GM21423 (cell line): Measurements from ENCODE around the gene PTPRK.

Experiments
- ATAC-seq: cut with Tn5 transposase; IDR thresholded peaks from one replicate; pipeline ENCODE4 v1.9.1; 2021; ENCODE audit warnings: mild to moderate bottlenecking, moderate library complexity; ENCODE audit not compliant: unreplicated experiment

PTPRK gene

DNA sequence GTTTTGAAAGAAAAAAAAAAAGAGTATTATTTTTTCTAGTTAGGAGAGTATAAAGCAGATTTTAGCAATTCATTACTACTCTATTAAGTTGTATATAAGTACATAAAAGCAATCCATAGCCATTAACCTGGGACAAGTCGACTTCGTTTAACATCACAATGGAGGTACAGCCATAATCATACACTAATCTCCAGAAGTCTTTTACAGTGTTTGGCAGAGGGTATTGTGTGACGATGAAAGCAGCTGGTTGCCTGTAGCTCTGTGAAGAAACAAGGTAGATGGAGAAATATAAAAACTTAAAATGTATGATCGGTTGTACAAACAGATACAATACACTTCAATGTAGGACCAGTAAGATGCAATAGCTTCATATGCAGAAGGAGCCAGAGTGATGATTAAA is 543.6 kb downstream of the PTPRK start:
- no peak for ATAC-seq

DNA sequence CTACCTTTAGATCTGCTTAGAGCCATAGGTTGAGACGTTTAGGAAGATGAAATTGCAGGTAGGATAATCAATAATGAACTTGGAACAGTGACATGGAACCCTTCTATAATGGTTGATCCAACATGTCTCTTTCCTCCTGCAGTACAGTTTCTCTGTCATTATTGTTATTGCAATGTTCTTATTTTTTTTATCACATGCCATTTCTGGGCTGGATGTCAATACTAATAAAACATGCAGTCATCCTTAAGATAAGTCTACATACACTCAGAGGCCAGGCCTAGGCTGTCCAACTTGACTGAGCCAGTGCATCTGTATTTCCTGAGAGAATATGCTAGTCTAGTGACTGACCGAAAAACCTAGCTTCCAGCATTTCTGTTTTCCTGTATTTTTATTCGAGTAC is 544.3 kb downstream of the PTPRK start:
- ATAC-seq: no peak

DNA sequence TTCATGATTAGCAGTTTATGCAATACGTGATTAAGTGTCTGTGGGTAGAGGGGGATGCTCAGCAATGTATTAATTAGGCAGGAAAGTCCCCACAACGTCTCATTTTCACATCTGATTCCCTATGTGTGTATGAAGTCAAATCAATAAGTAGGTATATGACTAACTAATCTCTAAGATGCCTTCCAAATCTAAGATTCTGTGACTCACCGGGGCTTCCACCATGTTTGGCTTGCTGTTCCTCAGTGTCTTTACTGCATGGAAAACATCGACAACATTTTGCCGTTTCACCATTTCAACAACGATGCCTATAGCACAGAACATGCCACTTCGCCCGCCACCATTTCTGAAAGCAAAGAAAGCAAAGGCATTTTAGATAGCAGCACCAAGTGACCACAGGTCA is 547.6 kb downstream of the PTPRK start:
- no peak for ATAC-seq

DNA sequence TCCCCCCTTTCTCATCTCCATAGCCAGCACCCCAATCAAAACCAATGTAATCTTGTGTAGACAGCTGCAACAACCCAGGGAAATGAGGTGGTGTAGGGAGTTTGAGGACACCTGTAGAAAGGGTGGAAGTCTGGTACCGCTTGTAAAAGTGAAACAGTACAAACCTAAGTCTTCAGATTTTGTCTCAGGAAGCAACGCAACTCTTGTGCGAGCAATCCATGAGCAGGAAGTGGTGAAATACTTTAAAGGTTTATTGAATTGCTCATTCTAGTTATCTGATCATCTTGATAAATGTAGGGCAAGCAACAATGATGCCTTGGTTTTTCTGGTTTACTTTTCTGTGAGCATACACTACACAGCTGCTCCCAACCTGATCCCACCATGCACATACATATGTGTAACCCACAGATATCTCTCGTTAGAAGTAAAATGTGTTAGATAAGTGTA is 548.4 kb downstream of the PTPRK start:
- ATAC-seq: no peak

DNA sequence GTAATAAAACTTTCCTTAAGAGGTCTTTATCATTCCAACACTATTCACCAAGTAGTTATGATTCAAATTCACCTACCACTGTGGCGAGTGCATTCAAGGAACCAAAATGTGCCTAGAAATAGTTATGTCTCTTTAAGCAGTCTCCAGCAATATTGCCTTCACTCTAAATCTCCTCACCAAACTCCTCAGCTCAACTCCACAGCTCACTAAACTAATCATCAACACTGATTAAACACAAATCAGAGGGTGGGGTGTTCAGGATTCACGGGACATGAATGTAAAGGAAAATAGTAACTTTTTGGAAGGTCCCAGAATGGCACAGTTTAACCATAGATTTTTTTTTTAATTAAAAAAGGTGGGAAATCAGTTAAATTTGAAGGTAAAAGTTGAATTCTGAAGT is 549.0 kb downstream of the PTPRK start:
- no peak for ATAC-seq

DNA sequence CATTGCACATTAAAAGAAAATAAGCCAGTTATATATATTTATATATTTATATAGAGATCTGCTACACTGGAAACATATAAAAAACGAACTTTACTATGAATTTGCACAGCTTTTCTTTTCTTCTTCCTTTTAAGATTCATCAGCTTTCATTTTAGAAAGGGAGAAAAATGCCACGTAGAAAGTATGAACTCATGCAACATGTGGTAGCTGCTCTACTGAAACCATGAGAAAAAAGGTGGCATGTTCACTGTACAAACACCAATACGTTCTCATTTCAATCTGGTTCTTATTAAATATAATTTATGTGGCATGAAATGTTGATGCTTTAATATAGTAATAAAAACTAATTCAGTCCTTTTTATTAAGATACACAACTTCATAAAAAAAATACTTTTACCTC is 550.7 kb downstream of the PTPRK start:
- no peak for ATAC-seq

DNA sequence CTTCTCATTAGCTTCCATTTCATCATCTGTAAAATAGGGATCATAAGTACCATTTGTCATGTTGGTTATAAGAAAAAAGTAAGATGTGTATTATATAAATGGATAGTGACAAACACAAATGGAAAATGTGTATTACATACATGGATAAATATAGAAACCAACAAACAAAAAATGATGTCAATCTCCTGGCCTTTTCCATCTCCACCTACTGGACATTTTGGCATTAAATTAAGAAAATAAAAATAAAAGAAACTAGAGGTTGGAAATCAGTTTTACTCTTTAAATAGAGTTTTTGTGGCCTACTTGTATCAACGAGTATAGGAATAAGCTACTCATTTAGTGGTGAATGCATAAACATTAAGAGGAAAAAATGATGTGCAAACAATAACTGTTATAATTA is 552.0 kb downstream of the PTPRK start:
- ATAC-seq: no peak

DNA sequence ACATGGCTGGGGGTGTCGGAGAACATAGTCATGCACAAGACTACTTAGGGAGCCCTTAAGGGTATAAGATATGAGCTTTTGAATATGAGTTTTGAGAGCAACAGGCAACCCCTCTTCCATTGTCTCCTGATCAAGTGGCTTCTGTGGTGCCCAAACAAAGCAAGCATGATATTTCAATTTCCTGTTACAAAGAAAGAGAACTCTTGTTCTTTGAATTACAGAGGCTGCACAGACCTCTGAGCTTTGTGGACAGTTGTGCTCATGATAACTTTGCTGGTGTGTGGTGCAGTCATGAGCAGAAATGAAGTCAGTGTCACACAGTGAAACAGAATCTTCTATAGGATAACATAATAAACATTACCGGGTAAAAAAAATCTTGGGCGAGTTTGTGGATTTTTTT is 552.7 kb downstream of the PTPRK start:
- ATAC-seq: no peak

DNA sequence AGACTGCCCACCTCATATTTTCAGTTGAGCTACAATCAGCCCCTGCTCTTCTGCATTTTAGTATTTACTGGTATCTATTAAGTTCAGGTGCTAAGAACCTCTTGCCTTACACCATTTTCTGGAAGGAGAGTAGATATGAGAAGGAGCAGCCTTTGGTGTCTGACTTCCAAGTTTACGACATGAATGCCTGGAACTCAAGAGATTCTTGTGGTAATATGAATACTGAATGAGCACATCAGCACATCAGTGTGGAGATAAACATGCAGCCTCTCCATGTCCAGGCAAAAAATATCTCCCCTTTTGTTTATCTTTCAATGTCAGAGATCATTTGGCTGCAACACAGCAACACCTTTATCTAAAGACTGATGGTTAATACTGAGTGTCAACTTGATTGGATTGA is 553.8 kb downstream of the PTPRK start:
- no peak for ATAC-seq

DNA sequence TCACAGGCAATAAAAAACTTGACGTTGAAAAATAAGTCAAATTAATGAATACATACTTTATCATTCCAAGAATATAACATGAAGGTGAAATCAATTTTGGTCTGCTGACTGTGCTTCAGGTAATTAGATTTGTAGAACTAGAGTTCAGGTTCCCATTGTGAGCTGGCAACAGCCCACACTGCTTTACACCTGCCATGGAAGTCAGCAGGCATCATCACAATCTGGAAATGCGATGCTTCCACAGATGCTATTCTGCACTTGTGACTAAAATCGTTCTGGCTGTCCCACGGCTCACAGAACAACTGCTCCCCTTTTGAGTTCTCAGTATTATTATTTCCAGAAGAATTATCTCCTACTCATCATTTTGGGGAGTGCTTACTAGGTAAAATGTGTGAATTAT is 556.9 kb downstream of the PTPRK start:
- no peak for ATAC-seq

DNA sequence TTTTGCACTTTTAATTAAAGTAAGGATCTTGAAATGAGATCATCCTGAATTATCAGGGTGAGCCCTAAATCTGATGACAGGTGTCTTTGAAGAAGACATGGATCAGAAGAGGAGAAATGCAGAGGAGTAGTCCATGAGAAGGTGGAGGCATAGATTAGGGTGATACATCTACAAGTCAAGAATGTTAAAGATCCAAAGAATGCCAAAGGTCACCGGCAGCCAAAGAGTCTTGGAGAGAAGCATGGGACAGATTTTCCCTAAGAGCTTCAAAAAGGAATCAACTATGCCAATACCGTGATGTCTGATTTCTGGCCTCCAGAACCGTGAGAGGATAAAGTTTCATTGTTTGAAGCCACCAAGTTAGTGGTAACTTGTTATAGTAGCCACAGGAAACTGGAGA is 560.5 kb downstream of the PTPRK start:
- no peak for ATAC-seq

DNA sequence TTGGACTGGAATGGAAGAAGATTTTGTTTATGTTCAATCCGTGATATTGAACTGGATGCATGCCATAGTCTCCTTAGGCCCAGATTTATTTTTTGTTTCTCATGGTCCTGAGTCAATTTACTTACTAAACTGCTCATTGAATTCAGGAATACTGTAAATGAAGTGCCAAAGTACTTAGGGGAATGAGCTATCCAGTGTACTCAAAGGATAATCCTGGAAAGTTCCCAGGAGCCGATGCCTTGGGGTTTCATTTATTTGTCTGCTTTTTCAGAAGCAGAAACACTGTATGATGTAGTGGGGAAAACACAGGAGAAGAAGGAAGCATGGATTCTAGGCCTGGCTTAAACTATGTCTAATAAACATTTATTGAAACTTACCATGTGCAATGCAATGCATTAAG is 563.4 kb downstream of the PTPRK start:
- ATAC-seq: no peak

DNA sequence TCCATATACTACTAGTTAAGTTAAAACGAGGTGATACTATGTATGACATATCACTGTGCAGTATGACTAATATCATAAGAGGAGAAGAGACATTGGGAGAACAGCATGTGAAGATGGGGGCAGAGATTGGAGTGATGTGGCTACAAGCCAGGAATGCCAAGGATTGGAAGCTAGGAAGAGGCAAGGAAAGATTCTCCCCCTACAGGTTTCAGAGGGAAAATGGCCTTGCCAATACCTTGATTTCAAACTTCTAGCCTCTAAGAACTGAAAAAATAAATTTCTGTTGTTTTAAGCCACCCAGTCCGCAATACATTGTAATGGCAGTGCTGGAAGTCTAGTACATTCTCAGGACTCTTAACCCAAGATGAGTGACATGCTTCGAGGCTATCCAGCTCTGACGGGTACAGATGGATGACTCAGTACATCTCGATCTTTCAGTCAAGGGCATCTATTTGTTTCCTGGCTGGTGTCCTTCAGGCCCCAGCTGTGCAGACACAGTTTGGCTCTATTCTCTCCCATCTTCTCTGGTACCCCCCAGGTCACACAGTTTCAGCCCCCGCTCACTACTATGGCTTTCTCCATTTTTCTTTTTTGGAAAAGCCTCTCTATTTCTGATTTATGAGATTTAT is 564.0 kb downstream of the PTPRK start:
- ATAC-seq: no peak

DNA sequence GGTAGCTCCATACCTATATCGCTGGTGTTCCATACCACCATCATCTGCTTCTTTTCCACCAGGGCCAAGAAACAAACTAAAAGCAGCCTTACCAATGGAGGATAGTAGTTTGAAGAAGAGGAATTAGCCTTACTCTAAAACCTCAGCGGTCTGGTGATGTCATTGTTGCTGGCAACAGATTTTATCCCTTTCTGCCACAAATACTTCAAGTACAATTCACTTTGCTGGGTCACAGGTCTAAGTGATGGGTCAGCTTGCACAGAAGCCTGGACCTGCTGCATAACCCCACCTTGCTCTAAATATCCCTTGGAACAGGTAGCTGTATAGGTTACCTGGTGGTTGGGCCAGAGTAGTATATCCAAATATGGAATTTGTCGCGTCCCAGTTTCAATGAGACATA is 566.3 kb downstream of the PTPRK start:
- ATAC-seq: no peak

DNA sequence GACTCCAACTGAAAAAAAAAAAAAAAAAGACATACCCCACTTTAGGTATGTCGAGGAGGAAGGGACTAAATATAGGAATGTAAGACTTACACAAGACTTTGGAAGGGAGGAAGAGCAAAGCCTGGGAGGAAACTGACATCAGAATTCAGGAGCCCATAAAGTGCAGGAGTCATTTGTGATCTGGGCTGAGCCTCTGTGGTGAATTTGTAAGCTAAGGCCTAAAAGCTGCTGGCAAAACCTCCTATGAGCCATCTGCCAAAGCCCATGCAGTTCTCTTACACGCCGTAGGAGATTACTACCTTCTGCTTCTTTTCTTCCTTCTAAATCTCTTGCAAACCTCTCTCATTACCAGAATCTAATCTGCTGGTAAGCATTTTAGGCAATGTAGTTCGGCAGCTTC is 567.6 kb downstream of the PTPRK start:
- no peak for ATAC-seq

DNA sequence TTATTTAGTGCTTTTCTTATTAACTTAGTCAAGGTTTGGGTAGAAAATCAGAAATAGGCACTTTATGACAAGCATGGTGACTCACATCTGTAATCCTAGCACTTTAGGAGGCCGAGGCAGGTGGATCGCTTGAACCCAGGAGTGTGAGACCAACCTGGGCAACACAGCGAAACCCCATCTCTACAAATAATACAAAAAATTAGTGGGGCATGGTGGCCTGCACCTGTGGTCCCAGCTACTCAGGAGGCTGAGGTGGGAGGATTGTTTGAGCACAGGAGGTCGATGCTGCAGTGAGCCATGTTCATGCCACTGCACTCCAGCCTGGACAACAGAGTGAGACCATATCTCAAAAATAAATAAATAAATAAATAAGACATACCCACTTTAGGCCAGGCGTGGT is 568.2 kb downstream of the PTPRK start:
- ATAC-seq: no peak

DNA sequence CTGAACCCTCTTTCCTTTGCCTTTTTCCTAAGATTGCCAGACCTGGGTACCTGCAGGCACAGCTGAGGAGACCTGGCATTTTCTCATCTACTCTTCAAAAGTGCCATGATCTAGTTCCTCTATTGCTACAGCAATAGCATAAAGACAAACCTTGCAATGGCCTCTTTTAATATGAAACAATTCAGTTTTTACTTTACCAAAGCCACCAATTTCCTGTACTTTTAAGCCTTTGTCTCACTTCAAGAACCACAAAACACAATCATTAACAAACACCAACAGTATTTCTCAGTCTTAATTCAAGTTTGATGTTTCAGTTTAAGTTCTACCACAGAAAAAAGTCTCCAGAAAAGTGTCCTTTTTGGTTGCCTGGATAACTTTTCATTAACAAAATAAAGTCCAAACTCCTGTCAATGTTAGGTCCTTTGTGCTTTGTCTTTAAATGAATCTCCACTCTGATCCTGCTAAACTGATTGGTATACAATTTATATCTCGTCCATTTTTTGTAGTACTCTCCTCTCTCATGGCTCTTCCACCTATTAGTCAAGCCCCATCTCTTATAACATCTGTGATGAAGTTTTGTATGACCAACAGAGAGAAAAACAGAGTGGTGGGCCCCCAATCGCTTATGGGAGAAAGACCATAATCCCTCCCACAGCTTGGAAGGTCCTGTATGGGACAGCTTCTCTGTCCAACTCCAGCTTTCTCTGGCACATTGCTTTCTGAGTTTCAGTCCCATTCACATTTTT is 569.1 kb downstream of the PTPRK start:
- peak; percentile 88 for ATAC-seq

DNA sequence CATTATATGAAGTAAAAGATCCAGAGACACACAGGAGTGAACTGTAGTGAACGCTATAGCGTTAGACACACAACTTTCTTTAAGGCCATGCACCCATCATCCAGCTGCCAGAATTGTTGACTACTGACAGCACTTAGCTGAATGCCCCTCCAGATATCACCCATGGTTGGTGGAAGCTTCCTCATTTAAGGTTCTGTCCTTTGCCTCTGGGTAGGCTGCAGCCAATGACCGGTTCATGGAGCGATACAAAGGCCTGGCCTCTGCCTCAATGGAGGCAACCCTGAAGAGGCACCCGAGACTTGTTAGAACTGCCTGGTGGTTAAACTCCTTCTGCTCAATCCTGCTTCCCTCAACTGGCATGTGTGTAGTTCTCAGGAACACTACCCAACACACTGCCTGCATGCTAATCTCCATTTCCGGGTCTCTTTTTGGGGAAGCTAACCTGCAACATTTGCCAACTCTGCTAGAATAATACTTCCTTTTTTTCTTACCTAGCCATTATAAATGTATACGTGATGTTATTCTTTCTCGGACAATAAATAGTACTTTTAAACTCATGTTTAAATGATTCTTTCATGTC is 569.7 kb downstream of the PTPRK start:
- ATAC-seq: peak; percentile 35

DNA sequence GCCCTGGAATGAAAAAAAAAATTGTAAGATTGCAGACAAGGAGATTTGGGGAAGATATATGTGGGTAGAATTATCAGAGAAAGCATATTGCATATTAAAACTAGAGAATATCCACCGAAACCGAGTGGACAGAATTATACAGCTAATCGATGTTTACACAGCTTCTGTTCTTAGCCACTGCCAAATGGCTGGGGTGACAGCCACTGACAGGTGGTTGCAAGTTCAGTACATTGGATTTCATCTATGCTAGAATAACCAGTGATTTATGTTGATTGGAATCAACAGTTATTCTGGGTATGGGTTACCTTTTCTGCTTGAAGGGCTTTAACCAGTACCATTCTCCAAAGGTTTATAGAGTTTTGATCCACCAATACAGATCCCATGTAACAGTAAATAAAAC is 571.1 kb downstream of the PTPRK start:
- no peak for ATAC-seq

DNA sequence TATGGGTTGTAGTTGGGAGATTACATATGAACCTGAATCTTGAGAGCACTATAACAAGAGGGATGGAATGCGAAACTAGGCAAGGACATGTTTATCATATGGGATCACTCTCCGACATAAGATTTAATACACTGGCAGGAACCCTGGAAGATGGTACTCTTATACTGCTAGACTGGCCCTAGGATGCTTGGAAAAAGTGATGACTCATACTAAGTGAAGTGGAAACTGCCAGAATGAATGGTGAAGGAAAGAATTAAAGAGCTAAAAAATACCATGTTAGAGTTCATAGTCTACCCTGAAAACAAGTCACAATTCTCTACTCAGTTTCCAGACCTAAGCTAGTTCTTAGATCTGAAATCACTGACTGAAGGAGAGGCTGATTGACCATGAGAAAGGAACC is 574.0 kb downstream of the PTPRK start:
- no peak for ATAC-seq

DNA sequence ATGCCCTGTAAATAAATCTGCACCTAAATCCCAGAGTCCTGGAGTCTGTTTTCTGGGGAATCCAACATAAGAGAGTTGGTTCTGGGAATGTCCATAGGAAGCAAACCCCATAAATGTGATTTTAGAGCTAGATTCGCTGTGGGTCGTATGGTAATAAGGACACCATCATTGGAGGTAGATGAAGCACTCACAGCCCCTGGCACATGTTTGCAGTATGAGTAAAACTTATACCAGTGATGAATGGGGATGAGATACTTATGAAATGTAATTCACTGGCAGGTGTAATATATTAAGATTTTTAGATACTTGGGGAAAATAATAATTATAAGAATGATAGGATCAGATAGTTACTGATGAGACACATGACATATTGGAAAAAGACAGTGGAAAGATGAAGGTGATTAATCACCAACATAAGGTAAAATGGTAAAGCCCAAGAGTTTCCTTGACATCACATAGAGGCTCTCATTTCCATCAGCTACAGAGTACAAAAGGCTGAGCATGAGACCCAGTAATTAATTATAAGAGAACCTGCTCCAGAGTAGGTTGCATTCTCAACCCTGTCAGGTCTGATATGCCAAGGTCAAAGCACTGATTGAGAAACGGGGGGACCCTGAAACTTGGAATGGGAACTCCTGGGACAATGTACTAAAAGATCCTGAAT is 574.8 kb downstream of the PTPRK start:
- ATAC-seq: no peak

DNA sequence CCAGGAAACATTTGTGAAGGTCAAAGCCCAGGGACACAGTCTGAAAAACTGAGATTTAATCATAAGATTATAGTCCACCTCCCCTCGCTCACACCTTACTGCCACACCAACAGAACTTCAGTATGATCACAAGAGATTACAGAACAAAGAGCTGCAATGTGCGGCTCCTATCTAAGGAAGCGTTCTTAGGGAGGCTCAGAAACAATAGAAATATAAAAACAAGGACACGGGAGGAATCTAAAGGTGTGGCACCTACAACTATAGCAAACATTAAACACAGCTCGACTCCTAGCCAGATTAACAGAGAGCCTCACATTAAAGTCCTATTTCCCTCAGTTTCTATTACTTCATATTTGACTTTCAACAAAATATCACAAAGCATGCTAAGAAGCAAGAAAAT is 579.2 kb downstream of the PTPRK start:
- ATAC-seq: no peak
